ENCODE results near the gene DGKB.

DNA sequence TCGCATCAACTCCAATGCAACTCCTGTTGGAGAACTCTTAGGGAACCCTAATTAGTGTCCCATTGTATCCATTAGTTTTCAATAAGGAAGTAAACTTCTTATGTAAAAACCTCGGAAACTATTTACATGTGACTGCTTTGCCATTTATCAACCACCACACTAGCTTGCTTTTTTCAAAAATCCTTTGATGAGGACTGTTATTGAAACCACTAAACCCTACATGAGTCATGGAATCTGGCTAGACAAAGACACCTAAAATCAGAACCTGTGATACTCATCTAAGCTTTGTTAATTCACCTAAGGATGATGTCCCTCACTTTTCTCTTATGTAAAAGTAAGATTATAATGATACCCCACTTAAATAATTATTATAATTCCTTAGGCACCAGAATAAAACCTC lies 499.0 kb downstream of the DGKB start:
- TF ChIP-seq, protein P1, sequence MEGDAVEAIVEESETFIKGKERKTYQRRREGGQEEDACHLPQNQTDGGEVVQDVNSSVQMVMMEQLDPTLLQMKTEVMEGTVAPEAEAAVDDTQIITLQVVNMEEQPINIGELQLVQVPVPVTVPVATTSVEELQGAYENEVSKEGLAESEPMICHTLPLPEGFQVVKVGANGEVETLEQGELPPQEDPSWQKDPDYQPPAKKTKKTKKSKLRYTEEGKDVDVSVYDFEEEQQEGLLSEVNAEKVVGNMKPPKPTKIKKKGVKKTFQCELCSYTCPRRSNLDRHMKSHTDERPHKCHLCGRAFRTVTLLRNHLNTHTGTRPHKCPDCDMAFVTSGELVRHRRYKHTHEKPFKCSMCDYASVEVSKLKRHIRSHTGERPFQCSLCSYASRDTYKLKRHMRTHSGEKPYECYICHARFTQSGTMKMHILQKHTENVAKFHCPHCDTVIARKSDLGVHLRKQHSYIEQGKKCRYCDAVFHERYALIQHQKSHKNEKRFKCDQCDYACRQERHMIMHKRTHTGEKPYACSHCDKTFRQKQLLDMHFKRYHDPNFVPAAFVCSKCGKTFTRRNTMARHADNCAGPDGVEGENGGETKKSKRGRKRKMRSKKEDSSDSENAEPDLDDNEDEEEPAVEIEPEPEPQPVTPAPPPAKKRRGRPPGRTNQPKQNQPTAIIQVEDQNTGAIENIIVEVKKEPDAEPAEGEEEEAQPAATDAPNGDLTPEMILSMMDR (IDR thresholded peaks at IDR 0.05), result no peak
- TF ChIP-seq POLR2AphosphoS5 (IDR thresholded peaks at IDR 0.05) (no peak), POLR2A (IDR thresholded peaks at IDR 0.05) (no peak)
